BJ (cell line): ENCODE data around the gene TMEM114. TPM values are rescaled to one million over a fixed set of nuclear protein-coding genes. Genes with fewer than 3 reads are reported as not detected.
"Not testable (repeated sequence)": the region's sequence is repeated elsewhere in the genome, so short reads cannot be mapped to it uniquely, and the experiment has no call there.

Experiments
- CTCF ChIA-PET: fragments of 350-600 bp; formaldehyde crosslinking; extraction: SDS; loops from one replicate; lab custom pipeline; 2021; ENCODE audit warnings: antibody characterized with exemption, inconsistent platforms; lab: Yijun Ruan, JAX
- POLR2A ChIA-PET: fragments of 300-600 bp; sonication (Branson Sonifier 250); formaldehyde crosslinking; extraction: SDS; loops from one replicate; lab custom pipeline; 2021; ENCODE audit warnings: antibody characterized with exemption; lab: Charles Lee
- DNase-seq: peaks from one replicate; pipeline ENCODE4 v3.0.0-alpha.2; 2011; ENCODE audit warnings: low read depth
- H3K27me3 ChIP-seq: 2 replicates; pipeline ENCODE4 v1.6.0; 2011; ENCODE audit warnings: low read length; ENCODE audit not compliant: control insufficient read depth, insufficient read depth
- H3K36me3 ChIP-seq: 2 replicates; pipeline ENCODE4 v1.5.1; 2011; ENCODE audit warnings: low read length; ENCODE audit not compliant: control insufficient read depth, insufficient read depth
- H3K4me3 ChIP-seq: 2 replicates; pipeline ENCODE4 v1.5.1; 2011; ENCODE audit warnings: low read depth, mild to moderate bottlenecking, control low read depth, low read length
- polyA plus RNA-seq: library from polyadenylated mRNA; depleted of rRNA; stranded (reverse); fragments of >200 nt; gene quantifications from 2 replicates; pipeline ENCODE4 v1.2.3, GENCODE V29; 2011
- TF ChIP-seq, protein P1 (sequence below): IDR thresholded peaks from 2 replicates; pipeline ENCODE4 v1.5.1; 2011; ENCODE audit warnings: low read depth, mild to moderate bottlenecking, control low read depth, inconsistent platforms, low read length, moderate library complexity; ENCODE audit not compliant: insufficient read depth

Gene TMEM114
- polyA plus RNA-seq, 1 experiment: not detected

DNA sequence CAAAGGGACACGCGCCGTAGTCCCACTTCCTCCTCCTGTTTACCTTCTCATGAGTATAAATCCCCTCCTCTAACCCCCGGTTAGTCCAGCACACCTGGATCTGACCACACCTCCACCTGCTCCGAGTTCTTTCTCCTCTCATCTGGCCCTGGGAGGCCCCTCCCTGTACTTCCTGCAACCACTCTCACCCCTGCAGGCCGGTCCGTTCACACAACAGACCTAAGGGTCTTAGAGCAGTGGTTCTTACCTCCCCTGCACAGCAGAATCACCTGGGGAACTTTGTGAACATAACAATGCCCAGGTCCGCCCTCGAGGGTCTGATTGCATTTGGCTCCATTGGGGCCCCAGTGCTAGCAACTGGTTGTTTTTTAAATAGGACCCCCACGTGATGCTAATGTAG is 24.8 kb downstream of the TMEM114 start:
- CTCF ChIA-PET: interaction anchor here (2.4 kb wide), 1 partner anchor 1944 kb away, joined by 5 read pairs; no protein-coding TSS in a partner anchor
- POLR2A ChIA-PET: no interaction called here
- H3K4me3 ChIP-seq: no peak overlapping the region
- TF ChIP-seq, protein P1, sequence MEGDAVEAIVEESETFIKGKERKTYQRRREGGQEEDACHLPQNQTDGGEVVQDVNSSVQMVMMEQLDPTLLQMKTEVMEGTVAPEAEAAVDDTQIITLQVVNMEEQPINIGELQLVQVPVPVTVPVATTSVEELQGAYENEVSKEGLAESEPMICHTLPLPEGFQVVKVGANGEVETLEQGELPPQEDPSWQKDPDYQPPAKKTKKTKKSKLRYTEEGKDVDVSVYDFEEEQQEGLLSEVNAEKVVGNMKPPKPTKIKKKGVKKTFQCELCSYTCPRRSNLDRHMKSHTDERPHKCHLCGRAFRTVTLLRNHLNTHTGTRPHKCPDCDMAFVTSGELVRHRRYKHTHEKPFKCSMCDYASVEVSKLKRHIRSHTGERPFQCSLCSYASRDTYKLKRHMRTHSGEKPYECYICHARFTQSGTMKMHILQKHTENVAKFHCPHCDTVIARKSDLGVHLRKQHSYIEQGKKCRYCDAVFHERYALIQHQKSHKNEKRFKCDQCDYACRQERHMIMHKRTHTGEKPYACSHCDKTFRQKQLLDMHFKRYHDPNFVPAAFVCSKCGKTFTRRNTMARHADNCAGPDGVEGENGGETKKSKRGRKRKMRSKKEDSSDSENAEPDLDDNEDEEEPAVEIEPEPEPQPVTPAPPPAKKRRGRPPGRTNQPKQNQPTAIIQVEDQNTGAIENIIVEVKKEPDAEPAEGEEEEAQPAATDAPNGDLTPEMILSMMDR: no peak
- no peak for DNase-seq
- no peaks in the 10 kb centered on the region for H3K36me3 ChIP-seq
- no peaks in the 10 kb centered on the region for H3K27me3 ChIP-seq

DNA sequence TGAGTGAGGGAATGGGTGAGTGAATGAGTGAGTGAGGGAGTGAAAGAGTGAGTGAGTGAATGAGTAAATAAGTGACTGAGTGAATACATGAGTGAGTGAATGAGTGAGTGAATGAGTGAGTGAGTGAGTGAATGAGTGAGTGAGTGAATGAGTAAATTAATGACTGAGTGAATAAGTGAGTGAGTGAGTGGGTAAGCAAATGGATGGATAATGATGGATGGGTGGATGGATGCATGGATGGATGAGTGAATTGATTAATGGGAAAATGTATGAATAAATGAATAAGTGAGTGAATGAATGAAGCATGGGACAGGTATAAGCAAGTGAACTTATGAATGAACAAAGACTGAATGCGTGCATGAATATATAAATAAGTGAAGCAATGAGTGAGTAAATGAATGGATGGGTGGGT is 25.4 kb downstream of the TMEM114 start:
- TF ChIP-seq, protein P1: no peak
- ChIA-PET CTCF (no interaction called here), POLR2A (no interaction called here)
- Histone ChIP-seq H3K4me3 (no peak overlapping the region), H3K27me3 (no peaks in the 10 kb centered on the region), H3K36me3 (no peaks in the 10 kb centered on the region)
- DNase-seq: no peak

DNA sequence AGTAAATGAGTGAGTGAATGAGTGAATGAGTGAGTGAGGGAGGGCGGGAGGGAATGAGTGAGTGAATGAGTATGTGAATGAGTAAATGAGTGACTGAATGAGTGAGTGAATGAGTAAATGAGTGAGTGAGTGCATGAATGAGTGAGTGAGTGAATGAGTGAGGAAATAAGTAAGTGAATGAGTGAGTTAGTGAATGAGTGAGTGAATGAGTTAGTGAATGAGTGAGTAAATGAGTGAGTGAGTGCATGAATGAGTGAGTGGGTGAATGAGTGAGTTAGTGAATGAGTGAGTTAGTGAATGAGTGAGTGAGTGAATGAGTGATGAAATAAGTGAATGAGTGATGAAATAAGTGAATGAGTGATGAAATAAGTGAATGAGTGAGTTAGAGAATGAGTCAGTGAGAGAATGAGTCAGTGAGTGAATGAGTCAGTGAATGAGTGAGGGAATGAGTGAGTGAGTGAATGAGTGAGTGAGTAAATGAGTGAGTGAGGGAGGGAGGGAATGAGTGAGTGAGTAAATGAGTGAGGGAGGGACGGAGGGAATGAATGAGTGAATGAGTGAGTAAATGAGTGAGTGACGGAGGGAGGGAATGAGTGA is 26.3 kb downstream of the TMEM114 start:
- DNase-seq, H3K27me3 ChIP-seq, H3K36me3 ChIP-seq, H3K4me3 ChIP-seq, POLR2A ChIA-PET, CTCF ChIA-PET: not testable (repeated sequence)

DNA sequence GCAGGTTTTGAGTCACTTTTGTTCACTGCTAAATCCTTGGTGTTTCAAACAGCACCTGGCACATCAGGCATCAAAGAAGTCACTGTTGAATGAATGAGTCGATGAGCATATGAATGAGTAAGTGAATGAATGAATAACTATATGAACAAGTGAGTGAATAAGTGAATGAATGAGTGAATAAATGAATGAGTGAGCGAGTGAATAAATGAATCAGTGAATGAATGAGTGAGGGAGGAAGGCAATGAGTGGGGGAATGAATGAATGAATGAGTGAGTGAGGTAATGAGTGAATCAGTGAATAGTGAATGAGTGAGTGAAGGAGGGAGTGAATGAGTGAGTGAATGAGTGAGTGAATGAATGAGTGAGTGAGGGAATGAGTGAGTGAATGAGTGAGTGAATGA is 28.8 kb downstream of the TMEM114 start:
- ChIA-PET CTCF (no interaction called here), POLR2A (no interaction called here)
- TF ChIP-seq, protein P1: no peak
- H3K4me3 ChIP-seq: no peak overlapping the region
- no peaks in the 10 kb centered on the region for H3K27me3 ChIP-seq
- H3K36me3 ChIP-seq: no peaks in the 10 kb centered on the region
- DNase-seq: no peak

DNA sequence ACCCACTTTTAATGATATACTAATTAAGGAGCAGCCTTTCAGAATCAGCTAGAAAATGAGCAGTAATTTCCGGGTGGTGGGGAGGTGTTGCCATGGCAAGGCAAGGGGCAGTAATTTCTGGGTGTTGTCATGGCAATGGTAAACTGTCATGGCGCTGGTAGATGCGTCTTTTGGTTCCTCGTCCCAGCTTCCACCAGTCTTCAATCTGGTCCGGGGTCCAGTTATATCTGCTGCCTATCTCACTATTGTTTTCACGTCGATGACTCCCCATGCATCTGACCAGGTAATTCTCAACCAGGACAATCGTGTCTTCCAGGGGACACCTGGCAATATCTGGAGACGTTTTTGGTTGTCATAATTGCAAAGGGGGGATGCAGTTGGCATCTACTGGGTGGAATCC is 34.9 kb downstream of the TMEM114 start:
- POLR2A ChIA-PET: no interaction called here
- H3K27me3 ChIP-seq: no peaks in the 10 kb centered on the region
- no peaks in the 10 kb centered on the region for H3K36me3 ChIP-seq
- CTCF ChIA-PET: no interaction called here
- no peak overlapping the region for H3K4me3 ChIP-seq
- TF ChIP-seq, protein P1: no peak
- no peak for DNase-seq

DNA sequence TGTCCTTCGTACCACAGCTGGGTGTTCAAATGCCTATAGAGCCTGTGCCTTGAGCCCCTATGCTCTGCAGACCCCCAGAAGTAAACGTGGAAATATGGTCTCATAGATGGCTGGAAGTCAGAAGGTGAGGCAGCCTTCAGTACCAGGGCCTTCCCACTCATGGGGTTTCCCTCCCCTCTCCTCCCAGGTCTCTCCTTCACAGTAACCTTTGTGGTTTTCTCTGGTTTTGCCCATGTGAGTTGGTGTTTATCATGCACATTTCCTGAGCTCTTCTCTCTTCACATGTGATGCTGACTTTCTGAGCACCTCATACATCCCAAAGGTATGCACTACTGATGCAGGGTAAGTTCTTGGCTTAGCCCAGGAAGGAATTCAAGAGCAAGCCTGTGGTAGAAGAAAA is 35.4 kb downstream of the TMEM114 start:
- Histone ChIP-seq H3K27me3 (no peaks in the 10 kb centered on the region), H3K36me3 (no peaks in the 10 kb centered on the region), H3K4me3 (no peak overlapping the region)
- CTCF ChIA-PET: no interaction called here
- POLR2A ChIA-PET: no interaction called here
- no peak for DNase-seq
- TF ChIP-seq, protein P1: no peak
